ENCODE data around the gene KIF3C.
"Not testable (repeated sequence)": the region's sequence is repeated elsewhere in the genome, so short reads cannot be mapped to it uniquely, and the experiment has no call there.

The KIF3C gene

GRCh38 chr2:25912851-25913695 lies 69.2 kb downstream of the KIF3C start:
- H3K27ac ChIP-seq, result no peak overlapping the region
- TF ChIP-seq ZFX (IDR thresholded peaks at IDR 0.05; ENCODE audit: borderline replicate concordance) (no peak), CTCF (IDR thresholded peaks at IDR 0.05) (no peak)

GRCh38 chr2:25909574-25909973 lies 72.7 kb downstream of the KIF3C start:
- H3K27ac ChIP-seq, result not testable (repeated sequence)

GRCh38 chr2:25905126-25905525 lies 77.2 kb downstream of the KIF3C start:
- no peak overlapping the region for H3K27ac ChIP-seq
- TF ChIP-seq CTCF (IDR thresholded peaks at IDR 0.05), result no peak
- TF ChIP-seq ZFX (IDR thresholded peaks at IDR 0.05; ENCODE audit: borderline replicate concordance), result no peak

- H3K27ac ChIP-seq, result no peak overlapping the region
- TF ChIP-seq CTCF (IDR thresholded peaks at IDR 0.05) (no peak), ZFX (IDR thresholded peaks at IDR 0.05; ENCODE audit: borderline replicate concordance) (no peak)
Observed at GRCh38 chr2:25903216-25903776, 79.0 kb downstream of the KIF3C start.

- TF ChIP-seq CTCF (IDR thresholded peaks at IDR 0.05), result no peak
- TF ChIP-seq ZFX (IDR thresholded peaks at IDR 0.05; ENCODE audit: borderline replicate concordance), result no peak
- no peak overlapping the region for H3K27ac ChIP-seq
Observed at GRCh38 chr2:25899404-25899970, 82.8 kb downstream of the KIF3C start.

- TF ChIP-seq ZFX (IDR thresholded peaks at IDR 0.05; ENCODE audit: borderline replicate concordance) (no peak), CTCF (IDR thresholded peaks at IDR 0.05) (no peak)
- no peak overlapping the region for H3K27ac ChIP-seq
Observed at GRCh38 chr2:25897506-25897905, 84.8 kb downstream of the KIF3C start.

- H3K27ac ChIP-seq, result not testable (repeated sequence)
Observed at GRCh38 chr2:25896308-25896707, 86.0 kb downstream of the KIF3C start.

- no peak overlapping the region for H3K27ac ChIP-seq
- no peak for TF ChIP-seq ZFX (IDR thresholded peaks at IDR 0.05; ENCODE audit: borderline replicate concordance)
- TF ChIP-seq CTCF (IDR thresholded peaks at IDR 0.05), result no peak
Observed at GRCh38 chr2:25895610-25896009, 86.7 kb downstream of the KIF3C start.

Measured in 22Rv1 (cell line).